GM19238 (cell line): ENCODE results near the gene RPH3AL.

ENCODE experiments used
- DNase-seq: peaks from one replicate; pipeline ENCODE4 v3.0.0; 2011; ENCODE audit warnings: low spot score; ENCODE audit not compliant: insufficient read length

The RPH3AL gene

GRCh38 chr17:301681-302299, 50.8 kb downstream of the RPH3AL start:
- DNase-seq = no peak

- no peak for DNase-seq
These were observed 51.7 kb downstream of the RPH3AL start for GRCh38 chr17:300881-301280.

GRCh38 chr17:299546-299945, 53.1 kb downstream of the RPH3AL start:
- no peak for DNase-seq

- no peak for DNase-seq
These were observed 53.7 kb downstream of the RPH3AL start for GRCh38 chr17:298791-299450.

GRCh38 chr17:297758-298157, 54.8 kb downstream of the RPH3AL start:
- no peak for DNase-seq

- DNase-seq = no peak
These were observed 55.5 kb downstream of the RPH3AL start for GRCh38 chr17:296906-297690.

- no peak for DNase-seq
These were observed 56.2 kb downstream of the RPH3AL start for GRCh38 chr17:296379-296778.

GRCh38 chr17:292531-293382, 59.9 kb downstream of the RPH3AL start:
- DNase-seq = no peak

- DNase-seq = no peak
These were observed 60.6 kb downstream of the RPH3AL start for GRCh38 chr17:292016-292415.

- no peak for DNase-seq
These were observed 61.0 kb downstream of the RPH3AL start for GRCh38 chr17:291587-291986.

- DNase-seq = no peak
These were observed 62.0 kb downstream of the RPH3AL start for GRCh38 chr17:290626-291025.

- no peak for DNase-seq
These were observed 62.5 kb downstream of the RPH3AL start for GRCh38 chr17:290121-290521.

GRCh38 chr17:289409-289808, 63.2 kb downstream of the RPH3AL start:
- DNase-seq = no peak

- no peak for DNase-seq
These were observed 63.7 kb downstream of the RPH3AL start for GRCh38 chr17:288802-289356.

GRCh38 chr17:286571-286970, 66.0 kb downstream of the RPH3AL start:
- no peak for DNase-seq

- no peak for DNase-seq
These were observed 66.7 kb downstream of the RPH3AL start for GRCh38 chr17:285751-286422.

- DNase-seq = no peak
These were observed 67.8 kb downstream of the RPH3AL start for GRCh38 chr17:284676-285355.

GRCh38 chr17:283911-284675, 68.5 kb downstream of the RPH3AL start:
- no peak for DNase-seq
